ENCODE measurements around the gene FBXO34. TPM values are rescaled to one million over a fixed set of nuclear protein-coding genes. Genes with fewer than 3 reads are reported as not detected.

The FBXO34 gene
- total RNA-seq, 4 donors from 2014 or later: 17.3 to 23.3 (median 18.7) TPM

GRCh38 chr14:55272387-55272786 is 1.2 kb downstream of the FBXO34 start:
- DNase-seq (ENCODE audit: low spot score) (no peak), ATAC-seq (ENCODE audit: low FRiP score) (no peak)
- TF ChIP-seq CTCF (IDR thresholded peaks at IDR 0.05): no peak

- ATAC-seq (ENCODE audit: low FRiP score) (no peak), DNase-seq (ENCODE audit: low spot score) (no peak)
- no peak for TF ChIP-seq CTCF (IDR thresholded peaks at IDR 0.05)
These were observed 1.7 kb downstream of the FBXO34 start for GRCh38 chr14:55272922-55273321.

DNA sequence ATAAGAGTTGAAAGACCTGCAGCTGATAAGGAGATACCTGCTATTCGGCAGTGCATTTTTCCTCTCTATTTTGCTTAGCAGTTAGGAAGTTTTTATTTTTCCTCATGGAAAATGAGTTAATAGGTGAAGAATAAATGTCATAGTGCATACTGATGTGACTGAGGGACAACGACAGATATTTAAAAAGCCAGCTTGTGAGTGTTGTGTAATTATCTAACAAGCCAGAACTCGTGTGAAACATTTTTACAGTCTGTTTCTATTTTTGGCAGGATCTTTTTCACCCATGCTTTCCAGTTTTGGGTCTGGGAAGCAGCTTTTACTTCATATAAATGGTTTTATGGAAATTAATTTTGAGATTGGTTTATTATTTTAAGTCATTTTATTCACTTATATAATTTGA is 2.9 kb downstream of the FBXO34 start:
- no peak for ATAC-seq (ENCODE audit: low FRiP score)
- TF ChIP-seq CTCF (IDR thresholded peaks at IDR 0.05): no peak
- no peak for DNase-seq (ENCODE audit: low spot score)

DNA sequence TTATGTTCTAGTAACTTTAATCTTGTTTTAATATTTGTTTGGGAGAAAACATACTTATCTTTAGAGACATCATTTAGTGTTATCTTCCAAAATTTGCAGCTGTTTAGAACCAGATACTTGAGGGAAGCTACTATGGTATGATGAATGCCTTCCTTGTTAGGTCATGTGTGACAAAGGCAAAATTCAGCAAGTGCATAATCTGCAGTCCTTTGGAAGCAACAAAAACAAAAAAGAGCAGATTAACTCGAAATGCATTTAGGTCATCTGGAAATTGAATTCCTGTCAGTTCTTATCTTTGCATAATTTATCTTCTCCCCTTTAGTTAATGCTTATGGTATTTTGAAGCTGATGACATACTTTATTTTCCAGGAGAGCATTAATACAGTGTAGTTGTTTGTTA is 3.5 kb downstream of the FBXO34 start:
- ATAC-seq (ENCODE audit: low FRiP score): no peak
- TF ChIP-seq CTCF (IDR thresholded peaks at IDR 0.05): no peak
- DNase-seq (ENCODE audit: low spot score): no peak

GRCh38 chr14:55276736-55277135 is 5.5 kb downstream of the FBXO34 start:
- TF ChIP-seq CTCF (IDR thresholded peaks at IDR 0.05): no peak
- DNase-seq (ENCODE audit: low spot score): no peak
- ATAC-seq (ENCODE audit: low FRiP score): no peak

DNA sequence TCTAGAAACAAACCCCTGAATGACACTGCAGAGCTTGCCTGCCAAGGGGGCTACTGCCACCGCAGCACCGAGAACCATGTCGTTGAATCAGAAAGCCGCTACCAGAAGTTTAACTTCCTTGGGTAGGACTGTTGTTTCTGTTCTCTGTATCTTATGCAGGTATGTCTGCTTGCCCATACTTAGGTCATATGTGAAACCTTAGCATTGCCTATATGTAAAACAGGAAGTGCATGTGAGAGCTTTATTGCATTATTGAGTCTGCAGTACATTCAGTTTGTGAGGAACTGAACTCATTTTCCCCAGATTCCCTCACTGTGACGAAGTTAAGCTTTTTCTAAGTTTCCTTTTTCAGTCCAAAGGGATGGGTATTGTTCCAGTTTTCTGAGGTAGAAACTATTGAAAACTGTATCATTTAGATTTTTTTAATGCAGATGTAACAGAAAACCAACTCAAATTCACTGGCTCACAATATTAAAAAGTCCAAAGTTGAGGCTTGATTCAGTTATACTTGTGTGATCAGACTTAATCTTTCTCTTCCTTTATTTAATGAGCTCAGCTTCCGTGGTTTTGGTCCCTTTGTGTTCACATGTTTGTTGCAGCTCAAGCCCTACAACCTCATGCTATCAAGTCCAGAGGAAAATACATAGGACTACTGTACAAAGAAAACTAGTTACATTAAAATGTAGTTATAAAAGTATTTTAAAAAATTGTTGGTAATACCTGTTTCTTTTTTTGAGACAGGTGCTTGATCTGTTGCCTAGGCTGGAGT is 6.9 kb downstream of the FBXO34 start:
- ATAC-seq (ENCODE audit: low FRiP score) (no peak), DNase-seq (ENCODE audit: low spot score) (no peak)
- no peak for TF ChIP-seq CTCF (IDR thresholded peaks at IDR 0.05)

DNA sequence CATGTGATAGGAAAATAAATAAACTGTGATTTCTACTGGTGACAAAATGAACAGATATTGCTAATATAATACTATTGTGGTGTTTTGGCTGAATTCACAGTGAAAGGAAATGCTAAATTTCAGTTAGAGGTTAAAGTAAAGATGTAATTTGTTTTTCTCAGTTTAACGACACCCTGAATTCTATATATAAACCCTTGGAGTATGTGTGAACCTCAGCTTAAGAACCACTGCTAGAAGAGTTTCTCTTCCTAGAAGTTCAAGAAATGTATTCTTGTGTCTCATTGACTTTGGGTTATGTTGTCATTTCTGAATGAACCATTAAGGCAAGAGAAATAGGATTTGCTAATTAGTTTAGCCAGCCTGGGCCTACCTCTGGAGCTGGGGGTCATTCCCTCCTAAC is 8.2 kb downstream of the FBXO34 start:
- TF ChIP-seq CTCF (IDR thresholded peaks at IDR 0.05): no peak
- ATAC-seq (ENCODE audit: low FRiP score) (no peak), DNase-seq (ENCODE audit: low spot score) (no peak)
